Colon (tissue), 2 donors: Measurements from ENCODE around the gene CRACR2B.

ENCODE experiments used
- FAIRE-seq: peaks from 2 replicates; lab custom pipeline; 2012; peaks lifted over from hg19 to GRCh38; lab: Jason Lieb, UNC
- donor health status: control.
- donor health status: control.

CRACR2B gene

GRCh38 chr11:868802-869201 is 41.1 kb downstream of the CRACR2B start:
- FAIRE-seq = no peak

GRCh38 chr11:869399-870126 is 41.8 kb downstream of the CRACR2B start:
- no peak for FAIRE-seq

- FAIRE-seq = no peak
These were observed 42.4 kb downstream of the CRACR2B start for GRCh38 chr11:870127-870413.

- FAIRE-seq = no peak
These were observed 42.7 kb downstream of the CRACR2B start for GRCh38 chr11:870418-870817.

GRCh38 chr11:871472-871871 is 43.8 kb downstream of the CRACR2B start:
- no peak for FAIRE-seq

- no peak for FAIRE-seq
These were observed 45.1 kb downstream of the CRACR2B start for GRCh38 chr11:872799-873198.

- no peak for FAIRE-seq
These were observed 46.0 kb downstream of the CRACR2B start for GRCh38 chr11:873706-874105.

- no peak for FAIRE-seq
These were observed 47.5 kb downstream of the CRACR2B start for GRCh38 chr11:875203-875602.

GRCh38 chr11:875769-876301 is 48.1 kb downstream of the CRACR2B start:
- FAIRE-seq = no peak

GRCh38 chr11:876545-876944 is 48.8 kb downstream of the CRACR2B start:
- FAIRE-seq = no peak

GRCh38 chr11:877565-877964 is 49.8 kb downstream of the CRACR2B start:
- FAIRE-seq = no peak

- FAIRE-seq = no peak
These were observed 52.7 kb downstream of the CRACR2B start for GRCh38 chr11:880447-880846.
